Superior temporal gyrus (tissue), 1 donor: ENCODE data around the gene PLEKHH2.
"Not testable (repeated sequence)": the region's sequence is repeated elsewhere in the genome, so short reads cannot be mapped to it uniquely, and the experiment has no call there.

Source experiments
- DNase-seq: peaks from one replicate; pipeline ENCODE4 v3.0.0-alpha.2; 2016; ENCODE audit errors: extremely low spot score

PLEKHH2 gene

GRCh38 chr2:43637030-43637803, at the start of gene PLEKHH2:
TSS of gene PLEKHH2 (plus strand) at chr2:43637260. CDS start at chr2:43644674, 7,414 bp downstream.
- peak; percentile 61 for DNase-seq

- no peak for DNase-seq
Measured at GRCh38 chr2:43592443-43592842, 44.6 kb upstream of the PLEKHH2 start.

- DNase-seq: no peak
Measured at GRCh38 chr2:43593254-43593653, 43.8 kb upstream of the PLEKHH2 start.

- no peak for DNase-seq
Measured at GRCh38 chr2:43594875-43595274, 42.2 kb upstream of the PLEKHH2 start.

GRCh38 chr2:43595603-43596412, 41.3 kb upstream of the PLEKHH2 start, which contains the start of gene THADA:
TSS of gene THADA (minus strand) at chr2:43596038. CDS start at chr2:43592392, 3,646 bp downstream.
- DNase-seq: peak; percentile 100

- not testable (repeated sequence) for DNase-seq
Measured at GRCh38 chr2:43600596-43600995, 36.5 kb upstream of the PLEKHH2 start.

- DNase-seq: no peak
Measured at GRCh38 chr2:43604674-43605073, 32.4 kb upstream of the PLEKHH2 start.

- DNase-seq: peak; percentile 68
Measured at GRCh38 chr2:43605079-43605655, 31.9 kb upstream of the PLEKHH2 start.

- no peak for DNase-seq
Measured at GRCh38 chr2:43605851-43606250, 31.2 kb upstream of the PLEKHH2 start.

GRCh38 chr2:43609290-43609918, 27.7 kb upstream of the PLEKHH2 start:
- peak; percentile 80 for DNase-seq

- no peak for DNase-seq
Measured at GRCh38 chr2:43610361-43610760, 26.7 kb upstream of the PLEKHH2 start.

GRCh38 chr2:43611987-43612894, 24.8 kb upstream of the PLEKHH2 start:
- peak; percentile 84 for DNase-seq

- DNase-seq: no peak
Measured at GRCh38 chr2:43612944-43613343, 24.1 kb upstream of the PLEKHH2 start.

GRCh38 chr2:43616967-43617680, 19.9 kb upstream of the PLEKHH2 start:
- no peak for DNase-seq

GRCh38 chr2:43619511-43619910, 17.5 kb upstream of the PLEKHH2 start:
- DNase-seq: no peak

GRCh38 chr2:43622931-43623451, 14.1 kb upstream of the PLEKHH2 start:
- no peak for DNase-seq

- no peak for DNase-seq
Measured at GRCh38 chr2:43631618-43632317, 5.3 kb upstream of the PLEKHH2 start.

GRCh38 chr2:43634604-43635306, 2.3 kb upstream of the PLEKHH2 start:
- peak; percentile 33 for DNase-seq

- not testable (repeated sequence) for DNase-seq
Measured at GRCh38 chr2:43636153-43636552, 907 bp upstream of the PLEKHH2 start.
